Limb (tissue), 2 donors: ENCODE data around the gene MAGOH.
"Not testable (repeated sequence)": the region's sequence is repeated elsewhere in the genome, so short reads cannot be mapped to it uniquely, and the experiment has no call there.

Experiments used
- DNase-seq, 2 donors: peaks; one replicate each; pipeline ENCODE4 v3.0.0-alpha.2; 2016; ENCODE audit errors: extremely low spot score in 2 of 2

The MAGOH gene

DNA sequence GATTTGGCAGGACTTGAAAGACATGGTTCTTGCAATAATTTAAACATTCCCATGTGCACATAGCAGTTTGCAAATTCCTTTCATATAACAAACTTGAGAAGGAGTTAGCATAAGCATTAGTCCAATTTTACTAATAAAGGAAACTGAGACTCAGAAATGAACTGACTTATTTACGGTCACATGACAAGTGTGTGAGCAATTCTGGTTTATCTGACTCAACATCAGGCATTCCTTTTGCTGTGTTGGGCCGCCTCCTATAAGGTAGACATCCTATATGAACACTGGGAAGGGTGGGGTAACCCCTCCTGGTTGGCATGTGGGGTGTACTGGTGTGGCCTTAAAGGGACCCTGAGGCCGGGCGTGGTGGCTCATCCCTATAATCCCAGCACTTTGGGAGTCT, 50.2 kb downstream of the MAGOH start:
- no peak for DNase-seq

DNA sequence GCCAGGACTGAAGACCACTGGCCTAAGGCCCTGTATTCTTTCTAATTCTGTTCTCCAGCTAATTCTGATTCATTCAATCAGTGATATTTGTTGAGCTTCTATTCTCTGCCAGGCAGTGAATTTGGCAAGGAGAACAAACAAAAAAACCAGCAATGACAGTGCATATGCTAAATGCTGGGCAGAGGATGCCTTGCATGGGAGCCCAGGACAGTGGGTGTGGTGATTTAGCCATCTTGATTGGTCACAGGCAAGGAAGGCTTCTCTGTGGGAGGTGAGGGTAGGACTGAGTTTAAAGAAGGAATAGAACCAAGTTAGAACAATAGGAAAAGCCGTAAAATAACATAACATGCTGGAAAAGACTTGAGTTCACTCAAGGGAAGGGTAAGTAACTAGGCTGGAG, 50.9 kb downstream of the MAGOH start:
- no peak for DNase-seq

DNA sequence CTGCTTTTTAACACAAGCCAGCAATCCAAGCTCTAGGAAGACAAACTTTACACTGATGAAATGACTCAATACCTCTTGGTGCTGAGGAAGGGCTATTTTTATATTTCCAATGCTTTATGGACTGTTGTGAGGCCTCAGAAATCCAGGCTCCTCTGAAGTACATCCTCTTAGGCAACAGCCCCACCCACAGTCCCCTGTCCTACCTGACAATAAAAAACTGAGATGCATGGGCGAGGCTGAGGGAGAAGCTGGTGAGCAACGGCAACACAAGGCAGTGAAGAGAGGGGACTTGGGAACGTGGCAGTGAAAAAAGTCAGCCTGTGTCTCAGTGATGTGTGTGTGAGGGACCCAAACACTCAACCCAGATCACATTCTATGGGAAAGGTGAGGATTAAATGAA, 51.8 kb downstream of the MAGOH start:
- no peak for DNase-seq

GRCh38 chr1:53185955-53186297, 52.4 kb downstream of the MAGOH start:
- DNase-seq, result not testable (repeated sequence)

GRCh38 chr1:53183095-53183990, 55.0 kb downstream of the MAGOH start:
- DNase-seq, result no peak

GRCh38 chr1:53182716-53183094, 55.6 kb downstream of the MAGOH start:
- DNase-seq, result no peak

- DNase-seq, result peak; percentile 68 to 86
These were observed 56.2 kb downstream of the MAGOH start for GRCh38 chr1:53182111-53182593.

DNA sequence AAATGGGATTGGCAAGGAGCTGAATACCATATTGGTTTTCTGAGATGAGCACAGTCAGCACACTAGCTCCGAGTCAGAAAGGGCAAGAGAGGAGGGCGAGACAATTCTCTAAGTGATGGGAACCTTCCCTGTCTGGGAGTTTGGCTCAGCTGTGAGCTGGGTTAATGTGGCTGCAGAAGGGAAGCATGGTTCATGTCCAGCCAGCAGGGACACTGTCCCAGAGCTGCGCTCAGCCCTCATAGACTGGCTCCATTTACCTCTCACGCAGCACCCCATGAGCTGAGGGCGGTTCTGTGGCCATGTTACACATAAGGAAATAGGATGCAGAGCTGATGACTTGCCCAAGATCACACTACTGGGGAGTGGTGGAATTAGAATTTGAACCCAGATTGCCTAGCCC, 57.4 kb downstream of the MAGOH start:
- no peak for DNase-seq

- no peak for DNase-seq
These were observed 58.1 kb downstream of the MAGOH start for GRCh38 chr1:53180226-53180625.
